ENCODE data around the gene CCDC60. TPM values are rescaled to one million over a fixed set of nuclear protein-coding genes. Genes with fewer than 3 reads are reported as not detected.

Gene CCDC60
- total RNA-seq, 4 donors from 2014 or later = not detected

GRCh38 chr12:119338593-119339363, 4.2 kb downstream of the CCDC60 start:
- no peak for TF ChIP-seq CTCF (IDR thresholded peaks at IDR 0.05; ENCODE audit: low read depth)

DNA sequence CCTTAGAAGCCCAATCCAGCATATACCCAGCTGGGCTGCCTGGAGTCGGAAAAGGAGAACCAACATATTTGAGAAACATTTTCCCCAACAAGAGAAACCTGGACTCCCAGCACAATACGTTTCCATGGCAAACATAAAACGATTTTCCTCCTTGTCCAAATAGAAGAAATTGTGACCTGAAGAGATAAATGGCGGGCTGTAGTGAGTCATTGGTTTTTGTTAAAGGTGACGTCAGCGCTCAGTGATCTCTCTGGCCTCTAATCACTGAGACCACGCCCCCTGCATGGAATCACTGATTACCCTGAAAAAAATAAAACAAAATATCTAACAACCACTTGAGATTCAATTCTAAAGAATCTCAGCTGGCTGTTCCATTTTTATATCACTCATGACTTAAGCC, 6.0 kb downstream of the CCDC60 start:
- no peak for TF ChIP-seq CTCF (IDR thresholded peaks at IDR 0.05; ENCODE audit: low read depth)

- no peak for TF ChIP-seq CTCF (IDR thresholded peaks at IDR 0.05; ENCODE audit: low read depth)
Measured at GRCh38 chr12:119341020-119341419, 6.5 kb downstream of the CCDC60 start.

DNA sequence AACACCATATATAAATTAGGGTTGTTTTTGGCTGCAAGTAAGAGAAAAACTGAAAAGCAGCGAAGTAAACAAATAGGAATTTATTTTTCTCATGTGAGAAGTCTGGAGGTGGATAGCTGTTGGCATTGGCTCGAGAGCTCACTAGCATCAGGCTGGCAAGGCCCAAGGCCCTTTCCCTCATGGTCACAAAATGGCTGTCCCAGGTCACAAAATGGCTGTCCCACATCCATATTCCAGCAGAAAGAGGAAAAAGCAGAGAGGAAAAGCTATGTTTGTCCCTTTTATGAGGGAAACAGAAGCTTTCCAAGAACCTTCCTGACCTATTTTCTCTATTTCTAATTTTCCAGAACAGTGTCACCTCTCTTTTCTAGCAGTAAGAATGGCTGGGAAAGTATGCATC, 7.5 kb downstream of the CCDC60 start:
- TF ChIP-seq CTCF (IDR thresholded peaks at IDR 0.05; ENCODE audit: low read depth) = no peak

- no peak for TF ChIP-seq CTCF (IDR thresholded peaks at IDR 0.05; ENCODE audit: low read depth)
Measured at GRCh38 chr12:119343130-119343529, 8.6 kb downstream of the CCDC60 start.

GRCh38 chr12:119354172-119354571, 19.6 kb downstream of the CCDC60 start:
- TF ChIP-seq CTCF (IDR thresholded peaks at IDR 0.05; ENCODE audit: low read depth) = no peak

- no peak for TF ChIP-seq CTCF (IDR thresholded peaks at IDR 0.05; ENCODE audit: low read depth)
Measured at GRCh38 chr12:119363037-119363436, 28.5 kb downstream of the CCDC60 start.
